Gastroesophageal sphincter (tissue), 4 donors: ENCODE results near the gene VASN. TPM values are rescaled to one million over a fixed set of nuclear protein-coding genes. Genes with fewer than 3 reads are reported as not detected.

ENCODE experiments used
- ATAC-seq: fragments of 150-250 bp; one replicate; pipeline ENCODE4 v1.9.1; 2016; ENCODE audit warnings: mild to moderate bottlenecking, moderate library complexity
- H3K27ac ChIP-seq, 4 donors: fragments of 200-600 bp; sonication (generic) in 3 of 4; 1 replicate in 3 of 4; 2 replicates in 1 of 4; pipeline ENCODE4 v1.5.1; 2016 to 2019
- H3K27me3 ChIP-seq: fragments of 200-600 bp; sonication (generic); one replicate; pipeline ENCODE4 v1.5.1; 2019
- H3K36me3 ChIP-seq, 2 donors: fragments of 200-600 bp; sonication (generic); one replicate each; pipeline ENCODE4 v1.5.1; 2019; ENCODE audit warnings: control low read depth in 1 of 2
- H3K4me1 ChIP-seq, 3 donors: fragments of 200-600 bp; sonication (generic); 1 replicate in 2 of 3; 2 replicates in 1 of 3; pipeline ENCODE4 v1.5.1; 2016 to 2019; ENCODE audit warnings: control low read depth in 2 of 3
- H3K4me3 ChIP-seq, 2 donors: fragments of 200-600 bp; sonication (generic); one replicate each; pipeline ENCODE4 v1.5.1; 2019; ENCODE audit warnings: mild to moderate bottlenecking in 1 of 2, moderate library complexity in 1 of 2
- H3K9me3 ChIP-seq, 3 donors: fragments of 200-600 bp; sonication (generic); one replicate each; pipeline ENCODE4 v1.5.1; 2017 to 2019; ENCODE audit warnings: control low read depth in 2 of 3
- CTCF ChIP-seq, 4 experiments: fragments of 200-600 bp in 2 of 4; fragments of 450-650 bp in 2 of 4; sonication (generic) in 1 of 4; IDR thresholded peaks; one replicate each; pipeline ENCODE4 v1.5.1; 2017 to 2019; ENCODE audit warnings: antibody characterized with exemption in 4 of 4, mild to moderate bottlenecking in 2 of 4, moderate library complexity in 2 of 4
- EP300 ChIP-seq: sonication (generic); formaldehyde crosslinking; IDR thresholded peaks from one replicate; pipeline ENCODE4 v1.6.1; 2017; ENCODE audit warnings: antibody characterized with exemption, mild to moderate bottlenecking
- POLR2A ChIP-seq, 2 donors: fragments of 450-650 bp; IDR thresholded peaks; one replicate each; pipeline ENCODE4 v1.6.1; 2017; ENCODE audit warnings: antibody characterized with exemption in 2 of 2, mild to moderate bottlenecking in 2 of 2, moderate library complexity in 1 of 2
- POLR2AphosphoS5 ChIP-seq: sonication (generic); formaldehyde crosslinking; IDR thresholded peaks from one replicate; pipeline ENCODE4 v1.6.1; 2017; ENCODE audit warnings: antibody characterized with exemption
- whole genome bisulfite sequencing, 2 donors: methylation state at CpG; one replicate each; pipeline ENCODE4 v1.1.5; 2018; ENCODE audit warnings: low coverage in 1 of 2; 5-methylcytosine and 5-hydroxymethylcytosine counted together
- total RNA-seq, 4 donors: library from RNA; depleted of rRNA; stranded (reverse); fragments of >200 nt; gene quantifications; one replicate each; pipeline ENCODE4 v1.1.0, GENCODE V29; 2016

VASN gene
- total RNA-seq, 4 donors from 2014 or later: 6.8 to 35.8 (median 19.9) TPM

GRCh38 chr16:4381072-4381934 is 9.7 kb downstream of the VASN start:
- TF ChIP-seq CTCF (IDR thresholded peaks at IDR 0.05) (no peak), POLR2AphosphoS5 (no peak), EP300 (no peak)
- ATAC-seq: no peak
- H3K9me3 ChIP-seq: no peaks in the 10 kb centered on the region
- no peak overlapping the region for H3K27ac ChIP-seq
- no peaks in the 10 kb centered on the region for H3K27me3 ChIP-seq
- 94 to 97% methylated on average over 10 to 14 of the region's 59 CpGs for WGBS, 2 donors
- peaks cover 0 to 56% of the 10 kb centered on the region in 2 donors for H3K36me3 ChIP-seq
- peaks cover 3 to 70% (median 26%) of the 10 kb centered on the region in 3 donors for H3K4me1 ChIP-seq
- H3K4me3 ChIP-seq: no peak overlapping the region

- Histone ChIP-seq H3K27me3 (no peaks in the 10 kb centered on the region), H3K27ac (peak overlapping the region in 1 of 4 donors; percentile 36), H3K9me3 (no peaks in the 10 kb centered on the region), H3K4me3 (no peak overlapping the region), H3K4me1 (peaks cover 0 to 68% (median 24%) of the 10 kb centered on the region in 3 donors), H3K36me3 (peaks cover 0 to 65% of the 10 kb centered on the region in 2 donors)
- TF ChIP-seq CTCF (IDR thresholded peaks at IDR 0.05) (no peak), POLR2AphosphoS5 (no peak), POLR2A (IDR thresholded peaks at IDR 0.05) (no peak)
- WGBS, 2 donors: no CpG with 5 or more reads among the region's 55 CpGs
- no peak for ATAC-seq
These were observed 10.5 kb downstream of the VASN start for GRCh38 chr16:4381935-4382794.

GRCh38 chr16:4382795-4383357 is 11.2 kb downstream of the VASN start:
- 100% methylated on average over 3 of the region's 21 CpGs; no CpG with 5 or more reads in 1 of the 2 donors for WGBS, 2 donors
- TF ChIP-seq EP300 (no peak), POLR2A (IDR thresholded peaks at IDR 0.05) (no peak), POLR2AphosphoS5 (no peak), CTCF (IDR thresholded peaks at IDR 0.05) (no peak)
- Histone ChIP-seq H3K27ac (peak overlapping the region in 1 of 4 donors; percentile 51), H3K4me1 (peaks cover 0 to 68% (median 17%) of the 10 kb centered on the region in 3 donors), H3K27me3 (no peaks in the 10 kb centered on the region), H3K4me3 (no peak overlapping the region), H3K36me3 (peaks cover 0 to 72% of the 10 kb centered on the region in 2 donors), H3K9me3 (no peaks in the 10 kb centered on the region)
- no peak for ATAC-seq

- ATAC-seq: no peak
- no peak overlapping the region for H3K4me3 ChIP-seq
- peaks cover 0 to 81% of the 10 kb centered on the region in 2 donors for H3K36me3 ChIP-seq
- WGBS, 2 donors: 100% methylated on average over 2 of the region's 12 CpGs; no CpG with 5 or more reads in 1 of the 2 donors
- H3K27me3 ChIP-seq: no peaks in the 10 kb centered on the region
- peak overlapping the region in 1 of 4 donors; percentile 51 for H3K27ac ChIP-seq
- no peaks in the 10 kb centered on the region for H3K9me3 ChIP-seq
- peaks cover 0 to 68% (median 11%) of the 10 kb centered on the region in 3 donors for H3K4me1 ChIP-seq
- TF ChIP-seq EP300 (no peak), POLR2A (IDR thresholded peaks at IDR 0.05) (no peak), CTCF (IDR thresholded peaks at IDR 0.05) (no peak), POLR2AphosphoS5 (no peak)
These were observed 12.2 kb downstream of the VASN start for GRCh38 chr16:4383591-4384444.
